DLD1 (cell line): Measurements from ENCODE around the gene GABRR3.

Experiments used
- in situ Hi-C: cut with HindIII; loops from 2 replicates; pipeline ENCODE4 v1.10.0; 2017; ENCODE audit warnings: low sequenced_read_pairs

The GABRR3 gene

DNA sequence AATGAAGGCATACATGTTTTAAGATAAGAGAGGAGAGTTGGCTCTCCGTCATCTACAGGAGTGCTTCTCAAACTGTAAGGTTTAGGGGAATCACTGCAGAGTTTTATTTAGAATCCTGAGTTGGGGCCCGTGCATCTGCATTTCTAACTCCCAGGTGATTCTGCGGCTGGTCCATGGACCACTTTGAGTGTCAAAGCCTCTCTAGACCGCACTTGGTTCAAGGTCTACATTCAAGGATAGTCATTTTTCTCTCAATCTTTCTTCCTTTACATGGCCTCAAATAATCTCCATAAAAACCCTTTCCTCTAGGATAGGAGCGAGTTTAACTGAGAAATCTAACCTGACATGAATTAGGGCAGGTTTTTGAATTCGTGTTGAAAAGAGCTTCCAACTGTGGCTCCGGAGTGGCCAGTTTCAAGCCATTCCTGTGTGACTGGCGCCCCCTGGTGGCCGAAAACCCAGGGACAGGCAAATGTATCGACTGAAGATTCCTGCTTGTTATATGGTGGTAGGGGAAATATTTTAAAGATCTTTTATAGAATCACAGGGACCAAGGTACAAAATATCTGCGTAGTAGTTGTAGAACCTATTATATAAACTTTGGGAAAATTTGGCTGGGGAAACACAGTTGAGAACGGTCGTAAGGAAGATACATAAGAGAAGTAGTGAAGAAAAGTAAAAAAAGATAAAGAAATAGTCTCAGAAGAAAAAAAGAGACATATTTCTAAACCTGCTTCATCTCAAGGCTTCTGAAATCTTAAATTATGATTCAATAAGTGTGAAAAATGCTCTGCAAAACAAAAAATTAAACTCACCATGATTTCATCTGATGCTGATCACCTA is 11.9 kb downstream of the GABRR3 start:
- in situ Hi-C loops = loop anchor here (25.0 kb wide), 1 partner anchor 211 kb away; the partner anchor contains the start of gene CRYBG3

DNA sequence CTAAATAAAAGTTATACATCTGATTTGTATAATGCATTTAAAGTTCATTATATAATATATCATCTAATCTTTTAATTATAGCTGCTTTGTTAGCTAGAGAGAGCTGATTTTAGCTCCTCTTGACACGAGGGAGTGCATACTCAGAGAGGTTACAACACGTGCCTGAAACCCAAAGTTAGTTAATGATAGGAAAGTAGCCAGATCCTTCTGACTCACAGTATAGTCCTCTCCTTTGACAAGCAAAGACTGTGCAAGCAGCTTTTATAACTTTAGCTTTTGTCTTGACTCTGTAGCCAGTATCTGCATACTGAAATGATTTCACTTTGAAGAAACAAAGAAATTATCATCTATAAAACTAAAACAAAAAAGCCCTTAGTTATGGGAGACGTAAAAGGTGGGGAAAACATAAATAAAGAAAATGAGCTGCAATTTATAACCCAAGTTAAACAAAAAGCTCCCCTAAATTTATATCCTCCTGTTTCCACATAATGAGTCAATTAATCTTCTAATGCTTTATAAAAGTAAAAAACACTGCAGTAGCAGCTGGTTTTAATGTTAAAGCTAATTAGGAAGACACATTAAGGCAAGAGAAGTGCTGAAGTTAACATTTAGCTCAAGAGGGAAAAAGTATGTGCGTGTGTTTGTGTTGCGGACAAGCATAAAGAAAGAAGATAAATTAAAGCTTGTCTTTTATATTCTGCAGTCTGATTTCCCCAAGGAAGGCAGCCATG is 13.1 kb downstream of the GABRR3 start:
- in situ Hi-C loops = loop anchor here (25.0 kb wide), 1 partner anchor 210 kb away; the partner anchor contains the start of gene CRYBG3

GRCh38 chr3:98020412-98020811 is 14.7 kb downstream of the GABRR3 start:
- in situ Hi-C loops = loop anchor here (25.0 kb wide), 1 partner anchor 208 kb away; the partner anchor contains the start of gene CRYBG3

GRCh38 chr3:98018301-98018700 is 16.8 kb downstream of the GABRR3 start:
- in situ Hi-C loops = loop anchor here (25.0 kb wide), 1 partner anchor 206 kb away; the partner anchor contains the start of gene CRYBG3

GRCh38 chr3:98014268-98014585 is 20.9 kb downstream of the GABRR3 start:
- in situ Hi-C loops = loop anchor here (25.0 kb wide), 1 partner anchor 202 kb away; the partner anchor contains the start of gene CRYBG3

- in situ Hi-C loops = loop anchor here (25.0 kb wide), 1 partner anchor 201 kb away; the partner anchor contains the start of gene CRYBG3
Measured at GRCh38 chr3:98013411-98014267, 21.5 kb downstream of the GABRR3 start.

DNA sequence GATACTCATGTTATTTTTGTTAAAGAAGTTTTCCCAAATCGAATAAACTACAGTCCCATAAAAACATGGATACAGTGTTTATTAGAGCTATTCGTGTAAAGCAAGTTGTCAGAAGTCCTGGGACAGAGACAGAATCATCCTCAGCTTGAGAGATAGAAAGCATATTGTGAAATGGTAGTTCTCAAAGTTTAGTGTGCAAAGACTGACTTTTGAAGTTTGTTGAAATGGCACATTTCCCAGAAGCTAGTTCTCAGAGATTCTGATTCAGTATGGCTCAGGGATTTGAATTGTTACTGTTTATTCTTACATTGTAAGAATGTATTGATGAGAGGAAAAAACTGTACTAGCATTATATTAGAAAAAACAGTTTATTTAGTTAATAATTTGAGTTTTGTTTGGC is 22.1 kb downstream of the GABRR3 start:
- in situ Hi-C loops = loop anchor here (25.0 kb wide), 1 partner anchor 201 kb away; the partner anchor contains the start of gene CRYBG3

DNA sequence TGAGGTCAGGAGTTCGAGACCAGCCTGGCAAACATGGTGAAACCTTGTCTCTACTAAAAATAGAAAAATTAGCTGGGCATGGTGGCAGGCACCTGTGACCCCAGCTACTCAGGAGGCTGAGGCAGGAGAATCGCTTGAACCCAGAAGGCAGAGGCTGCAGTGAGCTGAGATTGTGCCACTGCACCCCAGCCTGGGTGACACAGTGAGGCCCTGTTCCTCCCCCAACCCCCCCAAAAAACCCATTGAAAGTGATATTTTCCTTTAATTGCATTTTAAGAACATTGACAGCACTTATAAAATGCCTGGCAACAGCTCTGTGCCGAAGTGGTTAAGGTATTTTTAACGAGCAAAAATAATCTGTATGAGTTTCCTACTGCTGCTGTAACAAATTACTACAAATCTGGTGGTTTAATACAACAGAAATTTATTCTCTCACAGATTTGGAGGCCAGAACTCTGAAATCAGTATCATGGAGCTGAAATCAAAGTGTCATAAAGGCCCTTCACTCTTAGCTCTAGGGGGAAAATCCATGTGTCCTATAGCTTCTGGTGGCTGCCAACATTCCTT is 24.1 kb downstream of the GABRR3 start:
- in situ Hi-C loops = loop anchor here (25.0 kb wide), 1 partner anchor 199 kb away; the partner anchor contains the start of gene CRYBG3

- in situ Hi-C loops = loop anchor here (25.0 kb wide), 1 partner anchor 198 kb away; the partner anchor contains the start of gene CRYBG3
Measured at GRCh38 chr3:98010194-98010882, 24.8 kb downstream of the GABRR3 start.

DNA sequence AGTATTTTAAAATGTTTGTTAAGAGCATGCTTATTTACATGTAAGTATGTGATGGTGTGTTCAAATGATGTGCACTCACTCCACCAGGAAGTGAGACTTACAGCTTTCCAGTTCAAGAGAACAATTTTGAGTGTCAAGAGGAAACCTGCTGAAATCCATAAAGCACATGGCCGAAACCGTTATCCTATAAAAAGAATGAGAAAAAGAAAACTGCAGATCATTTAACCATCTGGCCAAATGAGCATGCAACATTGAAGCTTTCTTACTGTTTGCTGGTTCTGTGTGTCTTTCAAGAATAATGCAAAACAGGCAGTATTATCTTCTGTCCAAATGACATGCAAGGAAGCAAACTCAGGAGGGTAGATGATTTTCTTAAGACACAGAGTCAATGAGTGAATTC is 26.3 kb downstream of the GABRR3 start:
- in situ Hi-C loops = loop anchor here (25.0 kb wide), 1 partner anchor 197 kb away; the partner anchor contains the start of gene CRYBG3

GRCh38 chr3:98005438-98005837 is 29.7 kb downstream of the GABRR3 start:
- in situ Hi-C loops = loop anchor here (25.0 kb wide), 1 partner anchor 193 kb away; the partner anchor contains the start of gene CRYBG3

- in situ Hi-C loops = loop anchor here (25.0 kb wide), 1 partner anchor 192 kb away; the partner anchor contains the start of gene CRYBG3
Measured at GRCh38 chr3:98004721-98005120, 30.4 kb downstream of the GABRR3 start.

- in situ Hi-C loops = loop anchor here (25.0 kb wide), 1 partner anchor 191 kb away; the partner anchor contains the start of gene CRYBG3
Measured at GRCh38 chr3:98003306-98003969, 31.7 kb downstream of the GABRR3 start.

GRCh38 chr3:98002717-98003116 is 32.4 kb downstream of the GABRR3 start:
- in situ Hi-C loops = loop anchor here (25.0 kb wide), 1 partner anchor 190 kb away; the partner anchor contains the start of gene CRYBG3

GRCh38 chr3:97999994-98000393 is 35.1 kb downstream of the GABRR3 start:
- in situ Hi-C loops = loop anchor here (25.0 kb wide), 1 partner anchor 188 kb away; the partner anchor contains the start of gene CRYBG3

- in situ Hi-C loops = no loop called here
Measured at GRCh38 chr3:97999103-97999502, 36.0 kb downstream of the GABRR3 start.

DNA sequence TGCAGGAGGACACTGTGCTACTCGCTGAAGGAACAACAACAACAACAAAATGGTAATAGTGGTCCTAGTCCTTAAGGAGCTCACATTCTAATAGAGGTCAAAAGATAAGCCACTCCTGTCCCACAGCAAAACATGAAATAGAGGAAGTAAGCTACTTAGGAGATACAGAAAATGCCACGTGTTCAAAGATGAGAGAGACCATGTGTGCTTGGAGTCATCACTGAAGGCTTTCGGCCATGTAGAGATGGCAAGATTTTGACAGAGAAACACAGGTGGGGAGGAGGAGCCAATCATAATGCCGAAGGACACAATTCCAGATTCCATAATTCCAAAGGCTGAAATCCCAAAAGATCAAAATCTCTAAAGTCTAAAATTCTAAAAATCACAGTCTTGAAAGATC is 38.1 kb downstream of the GABRR3 start:
- in situ Hi-C loops = no loop called here

GRCh38 chr3:97994328-97994945 is 40.7 kb downstream of the GABRR3 start:
- in situ Hi-C loops = no loop called here
